ENCODE measurements around the gene THSD4.

DNA sequence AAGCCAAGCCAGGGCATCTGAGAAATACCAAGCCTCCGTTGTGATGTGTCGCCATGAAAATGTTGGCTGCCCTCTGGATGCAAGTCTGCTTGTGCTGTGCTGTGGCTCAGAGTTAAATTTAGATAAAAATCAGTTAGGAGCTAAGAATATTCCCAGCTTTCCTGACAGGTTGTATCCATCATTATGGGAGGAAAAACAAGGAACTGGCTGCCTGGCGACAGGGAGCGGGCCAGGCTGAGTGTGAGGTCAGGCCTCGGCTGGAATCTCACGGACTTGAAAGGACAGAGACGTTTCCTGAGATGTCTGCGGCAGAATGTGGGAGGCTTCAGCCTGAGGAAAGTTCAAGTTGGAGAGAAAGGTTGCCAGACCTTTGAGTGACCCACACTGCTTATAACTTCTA lies 213.8 kb downstream of the THSD4 start:
- TF ChIP-seq, protein P1, sequence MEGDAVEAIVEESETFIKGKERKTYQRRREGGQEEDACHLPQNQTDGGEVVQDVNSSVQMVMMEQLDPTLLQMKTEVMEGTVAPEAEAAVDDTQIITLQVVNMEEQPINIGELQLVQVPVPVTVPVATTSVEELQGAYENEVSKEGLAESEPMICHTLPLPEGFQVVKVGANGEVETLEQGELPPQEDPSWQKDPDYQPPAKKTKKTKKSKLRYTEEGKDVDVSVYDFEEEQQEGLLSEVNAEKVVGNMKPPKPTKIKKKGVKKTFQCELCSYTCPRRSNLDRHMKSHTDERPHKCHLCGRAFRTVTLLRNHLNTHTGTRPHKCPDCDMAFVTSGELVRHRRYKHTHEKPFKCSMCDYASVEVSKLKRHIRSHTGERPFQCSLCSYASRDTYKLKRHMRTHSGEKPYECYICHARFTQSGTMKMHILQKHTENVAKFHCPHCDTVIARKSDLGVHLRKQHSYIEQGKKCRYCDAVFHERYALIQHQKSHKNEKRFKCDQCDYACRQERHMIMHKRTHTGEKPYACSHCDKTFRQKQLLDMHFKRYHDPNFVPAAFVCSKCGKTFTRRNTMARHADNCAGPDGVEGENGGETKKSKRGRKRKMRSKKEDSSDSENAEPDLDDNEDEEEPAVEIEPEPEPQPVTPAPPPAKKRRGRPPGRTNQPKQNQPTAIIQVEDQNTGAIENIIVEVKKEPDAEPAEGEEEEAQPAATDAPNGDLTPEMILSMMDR (IDR thresholded peaks at IDR 0.05): no peak
- TF ChIP-seq POLR2A (IDR thresholded peaks at IDR 0.05): no peak
